Suprapubic skin (tissue), 4 donors: ENCODE measurements around the gene RGS6.

ENCODE experiments used
- CTCF ChIP-seq, 2 donors: fragments of 200-600 bp in 1 of 2; fragments of 450-650 bp in 1 of 2; sonication (generic) in 1 of 2; IDR thresholded peaks; one replicate each; pipeline ENCODE4 v1.5.1; 2016 to 2019; ENCODE audit warnings: antibody characterized with exemption in 2 of 2, mild to moderate bottlenecking in 1 of 2, moderate library complexity in 1 of 2
- POLR2A ChIP-seq, 2 donors: fragments of 450-650 bp; IDR thresholded peaks; one replicate each; pipeline ENCODE4 v1.6.1; 2017; ENCODE audit warnings: antibody characterized with exemption in 2 of 2, mild to moderate bottlenecking in 2 of 2, moderate library complexity in 2 of 2
- POLR2AphosphoS5 ChIP-seq, 3 donors: sonication (generic); formaldehyde crosslinking; IDR thresholded peaks; one replicate each; pipeline ENCODE4 v1.6.1; 2017; ENCODE audit warnings: antibody characterized with exemption in 3 of 3

GRCh38 chr14:72610831-72611200 lies 678.6 kb downstream of the RGS6 start:
- TF ChIP-seq POLR2AphosphoS5 (IDR thresholded peaks at IDR 0.05) (no peak), CTCF (IDR thresholded peaks at IDR 0.05) (no peak), POLR2A (IDR thresholded peaks at IDR 0.05) (no peak)
